GM19328 (cell line): ENCODE data around the gene PKHD1.
"Not testable (repeated sequence)": the region's sequence is repeated elsewhere in the genome, so short reads cannot be mapped to it uniquely, and the experiment has no call there.

Experiments used
- ATAC-seq: cut with Tn5 transposase; IDR thresholded peaks from one replicate; pipeline ENCODE4 v1.9.1; 2021; ENCODE audit warnings: mild to moderate bottlenecking, moderate library complexity; ENCODE audit not compliant: unreplicated experiment

The PKHD1 gene

DNA sequence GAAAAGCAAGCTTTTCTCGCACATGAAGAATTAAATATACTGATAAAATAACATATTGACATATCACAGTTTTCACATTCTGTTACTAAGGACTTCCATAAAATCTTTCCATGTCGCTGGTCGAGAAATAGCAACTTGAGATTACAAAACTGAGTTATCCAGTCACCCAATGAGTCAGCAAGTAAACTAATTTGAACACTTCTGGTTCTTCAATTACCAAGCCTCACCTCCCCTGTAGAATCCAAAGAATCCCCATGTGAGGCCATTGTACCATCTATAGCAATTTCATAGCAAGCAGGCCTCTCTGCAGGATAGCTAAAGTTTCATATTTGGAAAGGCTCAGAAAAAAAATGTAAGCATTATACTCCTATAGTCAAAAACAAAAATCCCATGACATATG, 87.3 kb downstream of the PKHD1 start:
- no peak for ATAC-seq

DNA sequence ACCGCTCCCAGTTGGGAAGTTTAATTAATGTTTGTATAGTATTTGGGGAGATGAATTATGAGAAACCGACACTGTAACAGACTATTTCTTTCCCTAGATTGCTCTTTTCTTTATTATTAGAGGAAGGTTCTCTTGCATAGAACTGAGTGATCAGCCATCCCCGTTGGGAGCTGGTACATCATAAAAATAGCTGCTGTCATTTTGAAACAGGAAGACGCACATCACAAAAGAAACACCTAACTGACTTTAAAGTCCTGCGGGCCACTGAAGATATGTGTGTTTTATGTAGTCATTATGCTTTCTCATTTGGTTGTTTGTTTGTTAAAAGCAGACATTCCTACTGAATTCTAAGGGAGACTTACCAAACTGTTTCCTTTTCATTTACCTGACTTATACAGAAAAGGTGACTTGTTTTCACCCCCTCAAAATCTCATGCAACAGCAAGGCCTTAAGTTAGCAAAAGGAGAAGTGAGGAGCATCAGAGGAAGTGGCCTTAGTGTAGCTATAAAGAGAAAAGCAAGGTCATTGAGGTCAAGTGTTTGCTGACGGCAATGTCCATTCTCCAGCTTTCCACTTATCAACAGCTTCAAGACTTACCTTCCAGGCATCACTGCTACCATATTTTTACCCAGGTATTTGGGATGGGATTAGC, 91.0 kb downstream of the PKHD1 start:
- peak; percentile 93 for ATAC-seq

DNA sequence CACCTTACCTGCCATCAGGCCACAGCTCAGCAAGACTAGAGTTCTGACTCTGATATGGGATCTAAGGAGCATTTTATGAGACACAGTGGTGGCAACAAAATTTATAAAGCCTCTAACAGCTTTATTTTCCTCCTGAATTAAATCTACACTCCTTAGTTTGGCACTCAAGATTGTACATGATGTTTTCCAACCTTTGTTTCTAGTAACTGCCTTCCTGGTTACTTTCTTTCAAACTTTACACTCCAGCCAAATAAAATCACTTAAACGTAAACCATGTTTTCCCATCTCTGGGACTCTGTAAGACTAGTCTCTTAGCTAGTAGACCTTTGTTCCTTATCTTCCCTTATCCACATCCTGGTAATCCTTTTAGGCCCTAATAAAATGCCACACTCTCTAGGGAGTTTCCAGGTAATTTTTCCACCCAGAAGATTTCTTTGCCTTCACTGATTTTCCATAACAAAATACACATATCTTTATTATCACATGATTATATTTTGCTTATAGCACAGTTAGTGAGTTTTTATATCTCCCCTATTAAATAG, 92.1 kb downstream of the PKHD1 start:
- ATAC-seq: no peak

DNA sequence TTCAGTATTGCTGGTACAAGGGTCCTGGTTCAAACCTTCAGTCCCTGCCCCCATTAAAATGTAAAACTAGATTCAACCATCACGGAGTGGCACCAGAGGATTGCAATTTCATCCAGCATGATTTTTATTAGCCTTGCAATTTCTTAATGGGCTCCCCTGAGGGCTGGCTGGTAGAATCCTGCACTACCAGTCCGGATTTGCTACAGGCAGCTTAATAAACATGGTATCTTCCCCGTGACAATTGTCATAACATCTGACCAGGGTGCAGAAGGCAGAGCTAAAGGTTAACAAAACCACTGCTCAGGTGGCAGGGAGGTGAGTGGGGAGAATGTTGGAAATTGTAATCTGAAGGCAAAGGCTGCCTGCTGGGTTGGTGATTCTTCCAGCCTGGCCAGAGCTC, 94.5 kb downstream of the PKHD1 start:
- ATAC-seq: no peak

DNA sequence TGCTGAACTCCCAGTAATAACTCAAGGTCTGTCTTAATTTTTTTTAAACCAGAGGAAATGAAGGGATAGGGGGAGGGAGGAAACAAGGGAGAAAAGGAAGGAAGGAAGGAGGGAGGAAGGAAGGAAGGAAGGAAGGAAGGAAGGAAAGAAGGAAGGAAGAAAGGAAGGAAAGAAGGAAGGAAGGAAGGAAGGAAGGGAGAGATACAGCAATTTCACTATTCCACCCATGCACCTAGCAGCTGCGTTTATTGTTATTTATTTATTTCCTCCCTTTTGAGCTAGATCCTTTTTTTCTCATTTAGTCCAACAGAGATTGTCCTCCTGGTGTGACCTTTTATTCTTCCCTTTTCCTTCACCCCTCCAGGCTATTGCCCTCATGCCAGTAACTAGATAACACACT, 97.6 kb downstream of the PKHD1 start:
- no peak for ATAC-seq

DNA sequence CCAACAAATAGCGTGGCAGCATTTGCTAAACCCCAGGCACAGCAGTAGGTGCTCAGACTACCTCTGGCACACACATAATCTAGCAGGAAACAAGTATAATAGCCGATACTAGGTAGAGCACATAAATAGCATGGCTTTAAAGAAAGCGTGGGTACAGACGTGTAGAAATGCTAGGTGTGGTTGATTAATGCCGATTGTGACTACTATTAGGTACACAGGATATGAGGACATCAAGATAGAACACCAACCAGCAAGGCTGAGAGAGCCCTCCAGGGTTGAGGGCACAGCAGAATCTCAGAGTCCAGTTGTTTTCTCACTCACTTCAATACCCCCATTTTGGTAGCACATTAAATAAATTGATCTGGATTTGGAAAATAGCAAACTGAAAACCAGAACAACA, 100.5 kb downstream of the PKHD1 start:
- ATAC-seq: no peak

DNA sequence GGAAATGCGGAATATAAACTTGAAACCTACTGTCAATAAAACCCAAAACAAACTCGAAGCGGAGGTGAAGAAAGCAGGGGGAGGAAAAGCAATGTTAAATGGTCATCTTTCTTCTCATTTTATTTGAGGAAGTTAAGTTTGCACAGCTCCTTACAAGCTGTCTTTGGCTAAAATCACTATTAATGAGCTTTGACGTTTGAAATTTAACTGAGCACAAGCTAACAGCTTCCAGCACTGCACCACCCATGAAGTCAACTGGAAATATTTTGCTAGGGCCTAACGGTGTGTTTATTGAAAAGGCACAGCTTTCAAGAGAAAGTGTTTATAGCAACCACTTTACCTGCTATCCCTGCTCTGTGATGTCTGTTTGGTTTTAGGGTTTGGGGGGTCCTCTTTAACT, 103.8 kb downstream of the PKHD1 start:
- no peak for ATAC-seq

DNA sequence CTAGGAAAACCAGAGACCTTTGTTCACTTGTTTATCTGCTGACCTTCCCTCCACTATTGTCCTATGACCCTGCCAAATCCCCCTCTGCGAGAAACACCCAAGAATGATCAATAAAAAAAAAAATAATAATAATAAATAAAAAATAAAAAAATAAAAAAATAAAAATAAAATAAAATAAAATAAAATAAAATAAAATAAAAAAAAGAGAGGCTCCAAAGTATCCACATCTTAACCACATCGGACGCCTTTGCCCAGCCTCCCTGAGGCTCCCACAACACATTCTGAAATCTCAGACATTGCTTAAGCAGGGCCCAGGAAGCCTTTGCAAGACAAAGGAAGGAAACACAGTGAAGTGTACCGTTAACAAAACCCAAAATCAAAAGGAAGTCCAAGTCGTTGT, 104.7 kb downstream of the PKHD1 start:
- not testable (repeated sequence) for ATAC-seq

DNA sequence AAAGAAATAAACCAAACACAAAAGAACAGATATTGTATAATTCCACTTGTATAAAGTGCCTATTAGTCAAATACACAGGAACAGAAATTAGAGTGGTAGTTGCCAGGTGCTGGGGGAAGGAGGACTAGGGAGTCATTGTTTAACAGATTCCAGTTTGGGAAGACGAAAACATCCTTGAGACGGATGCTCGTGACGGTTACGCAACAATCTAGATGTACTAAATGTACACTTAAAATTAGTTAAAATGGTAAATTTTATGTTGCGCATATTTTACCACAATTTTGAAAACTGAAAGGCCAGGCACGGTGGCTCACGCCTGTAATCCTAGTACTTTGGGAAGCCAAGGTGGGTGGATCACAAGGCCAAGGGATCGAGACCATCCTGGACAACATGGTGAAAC, 111.0 kb downstream of the PKHD1 start:
- no peak for ATAC-seq

DNA sequence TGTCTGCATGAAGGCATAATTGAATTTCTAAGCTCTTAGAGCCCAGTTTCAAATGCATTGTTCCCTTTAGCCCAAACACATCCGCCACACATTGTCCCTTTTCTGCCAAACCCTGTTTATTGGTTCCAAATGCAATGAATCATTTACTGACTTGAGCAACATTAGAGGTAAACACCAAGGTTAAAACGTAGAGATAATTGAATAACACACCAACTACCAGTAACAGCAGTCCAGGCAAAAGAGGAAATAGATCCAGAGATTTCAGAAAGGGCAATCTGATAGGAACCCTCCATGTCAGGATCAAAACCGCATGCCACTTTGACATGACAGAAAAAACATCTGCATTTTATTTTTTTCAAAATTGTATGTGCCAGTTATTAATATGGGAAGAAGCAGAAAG, 114.8 kb downstream of the PKHD1 start:
- no peak for ATAC-seq

DNA sequence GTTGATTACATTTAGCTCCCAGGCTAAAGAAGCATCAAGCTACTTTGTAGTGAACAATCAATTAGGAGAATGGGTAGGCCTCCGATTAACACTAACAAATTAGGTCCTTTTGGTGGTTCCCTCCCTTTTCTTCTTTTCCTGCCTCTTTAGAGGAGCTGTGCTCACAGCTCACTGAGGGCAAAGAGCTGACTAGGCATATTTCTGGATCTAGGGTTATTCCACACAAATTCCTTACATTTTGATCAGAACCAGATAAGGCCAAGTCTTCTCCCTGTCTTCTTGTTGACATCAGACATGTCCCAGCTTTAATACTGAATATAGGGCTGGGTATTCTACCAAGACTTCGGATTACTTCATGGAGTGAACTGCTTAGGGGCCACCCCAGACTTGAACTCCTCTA, 119.1 kb downstream of the PKHD1 start:
- ATAC-seq: no peak

DNA sequence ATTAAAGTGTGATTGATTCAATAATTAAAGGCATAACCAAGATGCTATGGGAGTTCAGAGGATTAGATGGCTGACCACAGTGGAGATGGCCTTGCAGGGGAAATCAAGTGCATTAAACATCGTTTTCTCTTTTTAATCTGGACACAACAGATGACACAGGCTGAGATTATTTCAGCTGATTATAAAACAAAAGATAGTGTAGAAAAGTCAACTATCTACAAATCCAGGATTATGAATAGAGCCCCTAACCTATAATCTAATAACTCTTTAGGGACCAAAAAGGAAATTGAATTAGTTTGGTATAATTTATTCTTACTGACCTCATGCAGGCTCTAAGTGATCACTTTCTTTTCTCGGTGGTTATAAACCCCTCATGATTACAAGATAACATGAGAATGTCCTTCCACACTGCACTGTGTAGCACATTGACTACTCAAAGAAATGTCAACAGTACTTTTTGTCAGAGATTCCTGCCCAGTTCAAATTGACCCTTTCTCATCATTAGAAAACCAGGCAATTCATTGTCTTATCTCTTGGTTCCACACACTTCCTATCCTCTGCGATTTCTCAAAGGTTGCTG, 122.1 kb downstream of the PKHD1 start:
- no peak for ATAC-seq

DNA sequence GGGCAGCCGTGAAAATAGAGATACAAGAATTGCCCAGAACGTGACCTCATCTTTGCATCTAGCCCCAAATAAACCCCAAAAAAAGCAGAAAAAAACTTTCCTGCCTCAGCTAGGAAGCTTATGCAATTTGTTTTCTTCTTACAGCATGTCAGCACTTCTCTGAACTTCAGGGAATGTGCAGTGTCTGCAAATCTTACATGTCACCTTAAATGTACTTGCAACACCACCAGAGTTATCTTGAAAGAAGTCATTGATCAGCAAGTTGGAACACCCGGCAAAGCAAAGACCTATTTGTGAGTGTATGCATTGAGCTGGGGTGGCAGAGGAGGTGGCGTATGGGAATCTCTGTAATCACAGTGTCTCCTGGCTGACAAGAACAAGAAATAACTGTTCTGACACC, 123.4 kb downstream of the PKHD1 start:
- no peak for ATAC-seq

DNA sequence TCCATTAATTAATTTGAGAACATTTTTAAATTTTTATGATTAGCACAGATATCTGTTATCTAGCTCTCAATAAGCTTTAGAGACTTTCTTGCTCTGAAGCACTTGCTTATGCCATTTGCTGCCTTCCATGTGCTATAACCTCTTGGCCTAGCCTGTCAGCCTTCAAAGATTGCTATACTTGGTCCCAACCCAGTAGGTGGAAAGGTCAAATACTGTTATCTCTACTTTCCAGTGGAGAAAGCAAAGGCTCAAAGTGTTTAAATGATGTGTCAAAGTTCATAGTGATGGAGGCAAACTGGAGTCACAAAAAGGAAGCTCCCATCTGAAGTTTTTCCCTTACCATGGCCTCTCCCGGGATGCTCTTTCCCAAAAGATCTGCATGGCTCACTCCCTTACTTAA, 125.1 kb downstream of the PKHD1 start:
- ATAC-seq: no peak

DNA sequence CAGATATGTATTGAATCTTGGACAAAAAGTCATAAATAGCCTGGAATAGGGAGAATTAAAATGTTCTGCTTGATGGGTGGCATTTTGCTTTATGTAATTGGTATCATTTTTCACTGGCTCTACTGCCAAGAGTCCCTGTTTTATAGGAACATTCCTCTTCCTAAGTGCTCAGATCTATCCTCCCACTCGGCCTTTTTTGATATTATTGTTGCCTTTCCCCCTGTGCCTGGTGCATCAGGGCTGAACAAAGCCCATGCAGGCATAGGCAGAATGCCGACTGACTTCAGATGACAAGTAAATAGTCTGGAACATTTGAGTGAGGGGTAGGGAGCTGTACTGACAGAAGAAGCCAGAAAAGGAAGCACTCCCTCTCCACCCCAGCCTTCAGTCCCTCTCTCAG, 127.0 kb downstream of the PKHD1 start:
- ATAC-seq: no peak

DNA sequence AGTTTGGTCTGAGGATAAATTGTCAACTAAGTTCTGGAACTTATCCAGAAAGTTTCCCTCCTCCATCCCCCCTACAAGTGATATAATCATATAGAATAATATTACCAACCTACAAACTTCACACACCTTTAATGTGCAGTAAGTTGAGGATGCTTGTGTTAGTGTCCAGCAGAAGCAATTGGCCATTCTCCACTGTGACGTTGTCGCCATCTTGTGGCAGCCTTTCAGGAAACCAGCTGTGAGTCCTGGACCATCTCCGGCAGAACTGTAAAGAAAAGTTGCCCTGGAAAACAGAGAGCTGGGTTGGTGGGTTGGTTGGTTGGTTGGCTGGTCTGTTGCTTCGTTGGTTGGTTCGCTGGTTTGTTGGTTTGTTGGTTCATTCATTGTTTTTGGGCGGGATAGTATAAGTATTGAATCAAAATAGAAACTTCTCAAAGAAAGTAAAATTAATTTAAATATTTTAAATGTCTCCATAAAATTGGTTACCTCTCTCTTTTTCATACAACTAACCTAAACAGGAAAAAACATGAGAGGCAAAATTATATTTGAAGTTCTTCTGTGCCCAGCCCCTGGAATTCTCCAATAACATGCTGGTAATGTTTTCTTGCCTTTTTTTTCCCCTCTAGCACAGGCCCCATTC, 127.5 kb downstream of the PKHD1 start:
- ATAC-seq: peak; percentile 67

DNA sequence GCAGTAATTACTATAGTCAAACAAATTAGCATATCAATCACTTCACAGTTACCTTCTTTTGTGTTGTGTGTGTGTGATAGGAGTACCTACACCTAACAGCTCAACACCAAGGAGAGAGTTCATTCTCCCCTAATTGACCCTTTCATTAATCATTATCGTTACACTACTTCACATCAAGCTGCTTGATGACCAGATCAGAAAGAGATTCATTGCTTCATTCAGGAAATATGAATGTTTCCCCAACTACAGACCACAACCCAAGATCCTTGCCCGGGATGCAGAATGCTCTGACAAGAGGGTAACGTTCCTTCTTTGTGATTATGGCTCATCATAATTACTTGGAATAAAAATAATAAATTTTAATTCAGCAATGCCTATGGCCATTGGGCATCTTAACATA, 132.7 kb downstream of the PKHD1 start:
- ATAC-seq: no peak

DNA sequence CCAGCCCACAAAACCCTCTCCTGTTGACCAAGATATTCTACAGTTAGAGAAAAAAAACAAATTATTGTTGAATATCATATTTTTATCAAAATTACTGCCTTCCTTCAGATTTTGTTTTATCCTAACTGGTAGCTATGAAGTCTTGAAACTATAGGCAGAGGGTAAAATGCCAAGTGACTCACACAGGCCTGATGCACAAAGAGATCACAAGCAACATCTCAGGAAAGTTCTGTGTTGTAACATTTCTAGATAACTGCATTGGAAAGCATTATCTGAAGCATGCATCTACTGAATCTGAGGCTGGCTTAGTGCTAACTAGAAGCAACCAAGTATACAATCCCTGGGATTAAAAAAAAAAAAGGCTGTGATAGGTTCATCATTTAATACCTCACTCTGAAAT, 134.2 kb downstream of the PKHD1 start:
- no peak for ATAC-seq

DNA sequence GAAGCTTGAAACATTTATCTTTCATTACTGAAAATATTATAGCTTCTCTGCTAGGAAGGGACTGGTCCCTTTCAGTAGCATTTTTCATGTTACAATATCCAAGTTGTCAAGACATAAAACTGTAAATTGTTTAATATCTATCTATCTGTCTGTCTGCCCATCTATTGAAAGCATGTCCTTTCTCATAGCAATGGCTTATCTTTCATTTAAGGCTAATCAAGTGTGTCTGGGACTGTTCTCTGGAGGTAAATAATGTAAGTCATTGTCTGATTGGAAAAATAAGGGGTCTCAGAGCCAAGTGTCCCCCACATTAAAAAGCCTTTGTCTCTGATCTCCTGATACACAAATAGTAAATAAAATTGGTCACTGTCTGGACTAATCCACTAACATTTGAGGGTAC, 135.5 kb downstream of the PKHD1 start:
- ATAC-seq: no peak

DNA sequence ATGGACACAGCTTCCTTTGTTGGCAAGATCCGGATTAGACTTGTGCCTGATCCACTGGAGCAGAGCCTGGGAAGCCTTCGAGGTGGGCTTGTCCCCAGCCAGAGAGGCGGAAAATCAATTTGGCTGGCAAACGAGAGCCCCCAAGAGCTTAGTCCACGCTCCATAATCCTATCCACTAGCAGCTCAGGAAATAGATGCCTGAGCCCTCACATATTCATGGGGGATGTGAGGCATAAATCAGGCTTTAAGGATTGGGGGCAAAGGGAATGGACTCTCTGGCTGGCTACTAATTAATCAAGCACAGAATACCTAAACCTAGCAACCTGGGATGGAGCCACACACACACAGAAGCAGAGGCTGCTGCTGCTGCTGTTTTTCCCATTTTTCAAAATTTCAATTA, 137.9 kb downstream of the PKHD1 start:
- ATAC-seq: no peak

DNA sequence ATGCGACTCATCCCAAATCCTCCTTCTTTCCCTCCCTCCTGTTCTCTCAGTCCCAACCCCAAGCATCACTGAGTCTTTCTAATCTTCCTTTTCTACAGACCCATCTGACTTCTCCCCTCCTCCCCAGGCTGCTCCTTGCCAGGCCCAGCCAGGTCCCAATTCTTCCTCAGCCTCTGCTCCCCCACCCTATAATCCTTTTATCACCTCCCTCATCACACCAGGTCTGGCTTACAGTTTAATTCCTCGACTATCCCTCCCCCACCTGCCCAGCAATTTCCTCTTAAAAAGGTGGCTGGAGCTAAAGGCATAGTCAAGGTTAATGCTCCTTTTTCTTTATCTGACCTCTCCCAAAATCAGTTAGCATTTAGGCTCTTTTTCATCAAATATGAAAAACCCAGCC, 147.7 kb downstream of the PKHD1 start:
- ATAC-seq: not testable (repeated sequence)

DNA sequence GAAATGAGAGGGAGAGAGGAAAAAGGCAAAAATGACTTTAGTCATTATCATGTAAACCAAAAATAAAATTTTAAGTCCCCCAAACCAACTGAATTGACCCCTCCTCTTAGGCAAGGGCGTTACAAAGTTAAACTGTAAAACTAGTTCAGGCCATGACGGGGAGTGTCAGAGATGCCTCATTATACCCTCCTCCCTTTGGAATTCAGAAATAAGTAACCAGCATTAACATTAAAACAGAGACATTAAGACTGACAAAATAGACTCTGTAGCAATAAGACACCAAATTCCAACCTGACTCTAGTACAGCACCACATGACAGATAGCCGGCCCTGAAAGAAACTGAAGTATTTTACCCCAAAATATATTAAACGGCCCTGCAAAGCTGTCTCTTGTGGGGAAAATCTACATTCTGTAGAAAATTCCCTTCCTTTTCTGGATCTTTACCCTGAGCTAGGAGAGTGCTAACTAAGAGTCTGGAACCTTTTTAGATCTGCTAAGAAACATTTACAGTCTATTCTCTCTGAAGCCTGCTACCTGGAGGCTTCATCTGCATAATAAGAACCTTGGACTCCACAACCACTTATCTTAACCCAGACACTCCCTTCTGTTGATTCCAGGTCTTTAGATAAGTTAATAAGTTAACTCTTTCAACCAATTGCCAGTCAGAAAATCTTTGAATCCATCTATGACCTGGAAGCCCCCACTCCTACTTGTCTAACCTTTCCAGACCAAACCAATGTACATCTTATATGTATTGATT, 150.7 kb downstream of the PKHD1 start:
- ATAC-seq: no peak
